DND-41 (cell line): Measurements from ENCODE around the gene SLC35F6.

Experiments used
- EZH2 ChIP-seq: IDR thresholded peaks from 3 replicates; pipeline ENCODE4 v1.6.1; 2012; ENCODE audit warnings: borderline replicate concordance, low read depth, mild to moderate bottlenecking, moderate library complexity, low read length, inconsistent platforms; ENCODE audit not compliant: severe bottlenecking
- TF ChIP-seq, protein P1 (sequence below): IDR thresholded peaks from 2 replicates; pipeline ENCODE4 v1.5.1; 2012; ENCODE audit warnings: borderline replicate concordance, low read length, moderate library complexity, mild to moderate bottlenecking; ENCODE audit not compliant: poor library complexity, severe bottlenecking; ENCODE audit errors: extremely low read depth

DNA sequence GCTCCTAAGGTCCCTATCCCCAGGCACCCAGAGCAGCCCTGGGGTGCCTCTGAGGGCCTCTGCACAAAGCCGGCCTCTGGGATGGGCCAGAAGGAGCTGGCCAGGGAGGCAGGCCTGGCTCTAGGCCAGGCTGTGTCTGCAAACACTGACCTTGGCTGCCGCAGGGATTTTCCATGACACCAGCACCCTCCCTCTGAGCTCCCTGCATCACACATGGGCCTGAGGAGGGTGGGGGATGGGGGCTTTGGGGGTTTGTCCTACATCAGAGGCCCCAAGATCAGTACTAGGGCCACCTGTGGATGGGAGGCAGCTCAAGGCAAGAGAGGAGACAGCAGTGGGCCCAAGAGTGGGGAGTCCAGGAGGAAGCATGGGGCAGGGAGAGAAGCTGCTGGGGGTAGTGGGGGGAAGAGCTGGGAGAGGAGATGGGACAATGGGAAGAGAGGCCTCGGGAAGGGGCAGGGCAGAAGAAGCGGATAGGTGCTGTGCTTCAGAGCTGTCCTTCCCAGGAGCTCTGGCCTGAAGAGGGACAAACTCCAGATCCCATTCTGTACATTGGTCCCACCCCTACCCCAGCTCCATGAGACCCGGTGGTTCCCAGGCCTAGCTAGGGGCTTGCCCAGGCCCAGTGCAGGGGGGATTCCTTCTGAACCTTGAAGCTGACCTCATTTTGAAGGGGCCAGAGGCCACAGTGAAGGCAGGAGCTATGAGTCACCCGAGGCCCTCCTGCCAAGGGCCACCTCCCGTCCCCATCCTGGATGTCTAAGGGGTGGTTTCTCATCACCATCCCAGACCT is 43.6 kb upstream of the SLC35F6 start:
- TF ChIP-seq, protein P1, sequence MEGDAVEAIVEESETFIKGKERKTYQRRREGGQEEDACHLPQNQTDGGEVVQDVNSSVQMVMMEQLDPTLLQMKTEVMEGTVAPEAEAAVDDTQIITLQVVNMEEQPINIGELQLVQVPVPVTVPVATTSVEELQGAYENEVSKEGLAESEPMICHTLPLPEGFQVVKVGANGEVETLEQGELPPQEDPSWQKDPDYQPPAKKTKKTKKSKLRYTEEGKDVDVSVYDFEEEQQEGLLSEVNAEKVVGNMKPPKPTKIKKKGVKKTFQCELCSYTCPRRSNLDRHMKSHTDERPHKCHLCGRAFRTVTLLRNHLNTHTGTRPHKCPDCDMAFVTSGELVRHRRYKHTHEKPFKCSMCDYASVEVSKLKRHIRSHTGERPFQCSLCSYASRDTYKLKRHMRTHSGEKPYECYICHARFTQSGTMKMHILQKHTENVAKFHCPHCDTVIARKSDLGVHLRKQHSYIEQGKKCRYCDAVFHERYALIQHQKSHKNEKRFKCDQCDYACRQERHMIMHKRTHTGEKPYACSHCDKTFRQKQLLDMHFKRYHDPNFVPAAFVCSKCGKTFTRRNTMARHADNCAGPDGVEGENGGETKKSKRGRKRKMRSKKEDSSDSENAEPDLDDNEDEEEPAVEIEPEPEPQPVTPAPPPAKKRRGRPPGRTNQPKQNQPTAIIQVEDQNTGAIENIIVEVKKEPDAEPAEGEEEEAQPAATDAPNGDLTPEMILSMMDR = no peak
- no peak for TF ChIP-seq EZH2
